HepG2 (cell line): ENCODE results near the gene SLC25A19. TPM values are rescaled to one million over a fixed set of nuclear protein-coding genes. Genes with fewer than 3 reads are reported as not detected.
A peak's percentile ranks its signal among the peaks of the same experiment; 100 is the strongest.

ENCODE experiments used
- ETV6 ChIP-seq: sonication (generic); formaldehyde crosslinking; conservative IDR thresholded peaks from 2 replicates; pipeline ENCODE4 v1.4.0; 2020; ENCODE audit warnings: missing genetic modification reagents
- IRF9 ChIP-seq: sonication (generic); formaldehyde crosslinking; IDR thresholded peaks from 2 replicates; pipeline ENCODE4 v1.8.0; 2022; ENCODE audit warnings: missing genetic modification reagents, mild to moderate bottlenecking, borderline replicate concordance
- ISL2 ChIP-seq: sonication (generic); formaldehyde crosslinking; IDR thresholded peaks from 2 replicates; pipeline ENCODE4 v1.5.0; 2020; ENCODE audit warnings: missing genetic modification reagents
- MAFG ChIP-seq: sonication (generic); formaldehyde crosslinking; IDR thresholded peaks from 2 replicates; pipeline ENCODE4 v1.5.1; 2020; ENCODE audit warnings: mild to moderate bottlenecking, missing genetic modification reagents
- MYPOP ChIP-seq: sonication (generic); formaldehyde crosslinking; IDR thresholded peaks from 2 replicates; pipeline ENCODE4 v1.8.1; 2023; ENCODE audit warnings: mild to moderate bottlenecking, moderate library complexity, missing genetic modification reagents
- NCOA2 ChIP-seq: sonication (generic); formaldehyde crosslinking; IDR thresholded peaks from 2 replicates; pipeline ENCODE4 v1.8.0; 2022; ENCODE audit warnings: inconsistent platforms
- NFE2L1 ChIP-seq: sonication (generic); formaldehyde crosslinking; IDR thresholded peaks from 2 replicates; pipeline ENCODE4 v1.4.0; 2020; ENCODE audit warnings: missing genetic modification reagents, mild to moderate bottlenecking, borderline replicate concordance
- SNAPC4 ChIP-seq: sonication (generic); formaldehyde crosslinking; IDR thresholded peaks from 2 replicates; pipeline ENCODE4 v1.4.0; 2020; ENCODE audit warnings: mild to moderate bottlenecking, missing genetic modification reagents
- STAG1 ChIP-seq: sonication (generic); formaldehyde crosslinking; IDR thresholded peaks from 2 replicates; pipeline ENCODE4 v1.4.0; 2020; ENCODE audit warnings: missing genetic modification reagents
- TOPORS ChIP-seq: sonication (generic); formaldehyde crosslinking; IDR thresholded peaks from 2 replicates; pipeline ENCODE4 v1.8.0; 2023; ENCODE audit warnings: mild to moderate bottlenecking, missing genetic modification reagents
- ZFP1 ChIP-seq: IDR thresholded peaks from 2 replicates; pipeline ENCODE4 v1.6.1; 2016
- ZNF17 ChIP-seq: sonication (generic); formaldehyde crosslinking; IDR thresholded peaks from 2 replicates; pipeline ENCODE4 v1.5.0; 2020; ENCODE audit warnings: mild to moderate bottlenecking, missing genetic modification reagents
- ZNF276 ChIP-seq: sonication (generic); formaldehyde crosslinking; IDR thresholded peaks from 2 replicates; pipeline ENCODE4 v1.4.0; 2020; ENCODE audit warnings: mild to moderate bottlenecking, low read depth, missing genetic modification reagents
- ZNF280B ChIP-seq: sonication (generic); formaldehyde crosslinking; IDR thresholded peaks from 2 replicates; pipeline ENCODE4 v1.5.0; 2020; ENCODE audit warnings: missing genetic modification reagents, mild to moderate bottlenecking, borderline replicate concordance
- ZNF383 ChIP-seq: sonication (generic); formaldehyde crosslinking; IDR thresholded peaks from 2 replicates; pipeline ENCODE4 v1.4.0; 2020; ENCODE audit warnings: missing genetic modification reagents, mild to moderate bottlenecking, borderline replicate concordance
- ZNF569 ChIP-seq: sonication (generic); formaldehyde crosslinking; IDR thresholded peaks from 2 replicates; pipeline ENCODE4 v1.5.0; 2020; ENCODE audit warnings: mild to moderate bottlenecking, missing genetic modification reagents, moderate library complexity, borderline replicate concordance
- ZNF703 ChIP-seq: sonication (generic); formaldehyde crosslinking; IDR thresholded peaks from 2 replicates; pipeline ENCODE4 v1.5.1; 2020; ENCODE audit warnings: missing genetic modification reagents, mild to moderate bottlenecking, moderate library complexity, borderline replicate concordance
- polyA plus RNA-seq, 8 experiments: library from polyadenylated mRNA; depleted of rRNA in 3 of 8; stranded (reverse) in 7 of 8; unstranded in 1 of 8; fragments of >200 nt; fragmentation: Illumina TruSeq in 4 of 8; extraction: Trizol in 4 of 8; gene quantifications; 2 replicates each; pipeline versions ENCODE4 v1.2.1 to v1.2.3, GENCODE V29; 2011 to 2016; ENCODE audit warnings: low read depth in 4 of 8, missing spikeins in 1 of 8, mixed read lengths in 1 of 8; ENCODE audit not compliant: insufficient read depth in 1 of 8
- total RNA-seq, 5 experiments: library from RNA; depleted of rRNA; stranded (reverse); fragments of >200 nt; fragmentation: Illumina TruSeq; extraction: Trizol; gene quantifications; 2 replicates each; pipeline ENCODE4 v1.2.3, GENCODE V29; 2016; ENCODE audit warnings: low read depth in 1 of 5

SLC25A19 gene
- total and polyA plus RNA-seq, 2 of the 13 experiments (the other 11 are each of a cell fraction or from before 2014, with no cell fraction given): 24.4 to 41.4 TPM

GRCh38 chr17:75313941-75314551 is 24.8 kb upstream of the SLC25A19 start (continued):
- TF ChIP-seq IRF9 (CRISPR knock-in tag) (no peak), ZNF280B (CRISPR knock-in tag) (0 out of 2 replicates have a peak, but pooled peaks have one; percentile 59), ZNF383 (no peak), SNAPC4 (CRISPR knock-in tag) (no peak), STAG1 (CRISPR knock-in tag) (peak; percentile 5; the same call in 1 of the 2 replicates), MYPOP (CRISPR knock-in tag) (no peak), ZNF569 (CRISPR knock-in tag) (no peak), ZNF703 (CRISPR knock-in tag) (0 out of 2 replicates have a peak, but pooled peaks have one; percentile 36), ZNF276 (CRISPR knock-in tag) (0 out of 2 replicates have a peak, but pooled peaks have one; percentile 24), NCOA2 (CRISPR knock-in tag) (peak; percentile 28; the same call in 1 of the 2 replicates), ZNF17 (CRISPR knock-in tag) (no peak), NFE2L1 (CRISPR knock-in tag) (no peak), MAFG (CRISPR knock-in tag) (no peak), TOPORS (CRISPR knock-in tag) (no peak), ETV6 (no peak), ZFP1 (CRISPR knock-in tag) (no peak), ISL2 (CRISPR knock-in tag) (no peak)
